Ecto neural progenitor cell (in vitro differentiated cells): ENCODE data around the gene SRP9.
"Not testable (repeated sequence)": the region's sequence is repeated elsewhere in the genome, so short reads cannot be mapped to it uniquely, and the experiment has no call there.

Experiments
- DNase-seq: peaks from one replicate; pipeline ENCODE4 v3.0.0-alpha.2; 2018; ENCODE audit warnings: low spot score

Gene SRP9

DNA sequence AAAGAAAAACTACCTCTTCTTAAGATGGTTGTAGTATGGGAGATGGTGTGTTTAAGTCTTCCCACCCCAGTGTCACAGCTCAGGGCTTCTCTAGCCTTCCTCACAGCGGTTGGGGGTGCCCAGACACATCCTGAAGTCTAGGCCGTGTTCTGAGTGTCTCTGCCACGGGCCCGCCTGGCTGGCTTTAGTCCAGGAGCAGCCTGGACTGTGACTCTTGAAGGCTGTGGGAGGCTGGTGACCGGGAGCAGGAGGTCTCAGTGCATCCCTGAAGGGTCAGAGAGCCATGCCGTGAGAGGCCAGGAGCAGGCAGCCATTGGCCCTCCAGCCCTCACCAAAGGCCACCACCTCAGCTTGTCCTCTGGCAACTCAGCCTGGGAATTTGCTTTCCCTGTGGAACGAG, 36.8 kb downstream of the SRP9 start:
- no peak for DNase-seq

DNA sequence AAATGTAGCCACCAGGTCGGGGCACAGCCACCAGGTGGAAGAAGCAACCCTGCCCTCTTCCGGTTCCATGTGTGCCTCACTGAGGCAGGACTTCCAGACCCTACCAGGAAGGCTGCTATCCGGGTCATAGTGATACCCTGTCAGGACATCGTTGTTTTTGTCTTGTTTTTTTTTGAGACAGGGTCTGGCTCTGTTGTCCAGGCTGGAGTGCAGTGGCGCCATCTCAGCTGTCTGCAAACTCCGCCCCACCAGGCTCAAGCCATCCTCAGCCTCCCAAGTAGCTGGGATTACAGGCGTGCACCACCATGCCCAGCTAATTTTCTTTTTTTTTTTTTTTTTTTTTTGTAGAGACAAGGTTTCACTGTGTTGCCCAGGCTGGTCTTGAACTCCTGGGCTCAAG, 37.5 kb downstream of the SRP9 start:
- DNase-seq: not testable (repeated sequence)

DNA sequence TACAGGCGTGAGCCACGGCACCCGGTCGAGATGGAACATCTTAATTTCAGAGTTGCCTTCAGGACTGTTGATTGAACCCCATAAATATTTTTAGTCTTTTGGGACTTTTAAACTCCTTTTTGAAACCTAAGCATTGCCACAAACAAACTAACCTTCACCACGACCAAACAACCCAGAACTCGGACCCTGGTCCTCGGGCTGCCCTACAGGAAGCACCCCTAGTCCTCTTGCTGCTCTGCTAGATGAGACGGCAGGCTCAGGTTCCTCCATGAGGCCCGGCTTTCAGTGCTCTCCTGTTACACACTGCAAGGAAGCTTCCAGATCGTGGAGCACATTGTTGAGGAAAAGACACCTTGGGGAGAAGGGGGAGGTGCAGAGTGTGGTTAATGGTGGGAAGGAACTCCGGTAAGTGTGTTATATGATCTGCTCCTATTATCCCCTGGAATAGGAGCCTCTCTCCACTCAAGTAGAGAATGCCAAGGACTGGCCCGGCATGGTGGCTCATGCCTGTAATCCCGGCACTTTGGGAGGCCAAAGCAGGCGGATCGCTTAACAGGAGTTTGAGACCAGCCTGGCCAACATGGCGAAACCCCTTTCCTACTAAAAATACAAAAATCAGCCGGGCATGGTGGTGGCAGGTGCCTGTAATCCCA, 38.0 kb downstream of the SRP9 start:
- no peak for DNase-seq

DNA sequence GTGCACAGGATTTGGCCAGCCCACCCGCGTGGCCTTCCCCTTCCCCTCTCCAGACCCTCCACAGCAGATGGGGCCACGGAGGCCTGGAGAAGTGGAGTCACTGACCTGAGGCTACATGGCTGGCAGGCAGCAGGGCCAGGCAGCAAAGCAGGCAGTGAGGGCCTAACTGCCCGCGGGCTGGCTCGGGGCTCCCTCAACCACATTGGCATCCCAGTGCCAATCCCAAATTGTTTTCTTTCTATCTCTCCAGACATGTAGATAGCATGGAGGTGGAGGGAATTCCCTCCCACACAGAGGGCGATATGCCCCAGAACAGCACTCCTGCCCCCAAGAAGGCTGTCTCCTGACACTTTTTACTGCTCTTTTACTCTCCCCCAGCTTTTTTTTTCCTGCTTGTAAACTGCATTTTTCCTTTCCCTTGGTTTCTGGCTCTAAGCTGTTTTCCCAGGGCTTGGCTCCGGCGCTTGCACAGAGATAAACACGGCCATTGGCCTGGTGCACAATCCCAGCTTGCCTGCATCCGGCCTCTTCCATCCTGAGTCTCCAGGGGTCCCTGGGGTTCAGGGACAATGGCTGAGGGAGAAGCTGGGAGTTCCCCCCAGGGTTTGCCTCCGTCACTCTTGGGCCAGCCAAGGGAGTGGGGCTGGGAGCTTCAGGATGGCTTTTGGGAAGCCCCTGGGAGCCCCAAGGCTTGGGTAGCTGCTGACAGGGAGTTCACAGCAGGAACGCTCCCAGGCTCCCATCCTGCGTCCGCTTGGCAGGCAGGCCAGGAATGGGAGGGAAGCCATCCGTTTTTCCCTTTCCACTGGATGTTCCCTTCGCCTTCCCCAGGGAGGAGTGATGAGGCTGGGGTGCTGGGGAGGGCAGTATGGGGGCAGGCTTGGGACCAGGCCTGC, 39.3 kb downstream of the SRP9 start:
- no peak for DNase-seq

DNA sequence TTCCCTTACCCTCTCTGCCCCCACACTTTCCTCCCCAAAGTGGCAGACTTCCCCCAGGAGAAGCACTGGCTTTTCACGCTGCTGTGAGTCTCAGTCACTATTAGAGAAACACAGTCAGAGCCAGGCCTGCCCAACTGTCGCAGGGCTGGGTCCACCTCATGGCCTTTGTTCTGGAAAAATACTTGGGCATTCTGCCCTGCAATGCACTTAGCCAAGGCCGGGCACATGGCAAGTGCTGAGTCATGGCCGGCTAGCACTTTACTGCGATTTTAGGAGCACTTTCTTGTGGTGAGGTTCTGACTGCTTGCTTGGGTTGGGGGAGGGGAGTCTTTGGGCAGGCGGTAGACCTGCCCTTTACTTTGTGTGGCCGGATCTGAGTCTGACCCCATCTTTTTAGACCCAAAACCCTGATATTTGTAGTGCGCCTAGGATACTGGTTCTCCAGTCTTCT, 40.0 kb downstream of the SRP9 start:
- no peak for DNase-seq

DNA sequence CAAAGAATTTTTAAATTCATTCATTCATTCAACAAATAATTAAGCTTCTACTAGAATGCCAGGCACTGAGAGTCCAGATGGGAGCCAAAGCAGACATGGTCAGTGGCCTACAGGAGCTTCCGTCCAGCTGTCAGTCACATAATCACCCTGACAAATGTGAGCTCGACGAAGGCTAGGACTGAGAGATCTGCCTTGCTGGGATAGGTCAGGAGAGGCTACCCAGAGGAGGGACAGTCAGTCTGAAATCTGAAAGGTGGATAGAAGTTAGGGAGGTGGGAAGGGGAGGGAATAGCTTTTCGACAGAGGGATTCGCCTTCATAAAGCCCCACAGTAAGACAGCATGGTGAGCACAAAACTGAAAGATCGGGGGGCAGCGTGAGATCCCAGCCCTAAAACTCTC, 40.6 kb downstream of the SRP9 start:
- no peak for DNase-seq

DNA sequence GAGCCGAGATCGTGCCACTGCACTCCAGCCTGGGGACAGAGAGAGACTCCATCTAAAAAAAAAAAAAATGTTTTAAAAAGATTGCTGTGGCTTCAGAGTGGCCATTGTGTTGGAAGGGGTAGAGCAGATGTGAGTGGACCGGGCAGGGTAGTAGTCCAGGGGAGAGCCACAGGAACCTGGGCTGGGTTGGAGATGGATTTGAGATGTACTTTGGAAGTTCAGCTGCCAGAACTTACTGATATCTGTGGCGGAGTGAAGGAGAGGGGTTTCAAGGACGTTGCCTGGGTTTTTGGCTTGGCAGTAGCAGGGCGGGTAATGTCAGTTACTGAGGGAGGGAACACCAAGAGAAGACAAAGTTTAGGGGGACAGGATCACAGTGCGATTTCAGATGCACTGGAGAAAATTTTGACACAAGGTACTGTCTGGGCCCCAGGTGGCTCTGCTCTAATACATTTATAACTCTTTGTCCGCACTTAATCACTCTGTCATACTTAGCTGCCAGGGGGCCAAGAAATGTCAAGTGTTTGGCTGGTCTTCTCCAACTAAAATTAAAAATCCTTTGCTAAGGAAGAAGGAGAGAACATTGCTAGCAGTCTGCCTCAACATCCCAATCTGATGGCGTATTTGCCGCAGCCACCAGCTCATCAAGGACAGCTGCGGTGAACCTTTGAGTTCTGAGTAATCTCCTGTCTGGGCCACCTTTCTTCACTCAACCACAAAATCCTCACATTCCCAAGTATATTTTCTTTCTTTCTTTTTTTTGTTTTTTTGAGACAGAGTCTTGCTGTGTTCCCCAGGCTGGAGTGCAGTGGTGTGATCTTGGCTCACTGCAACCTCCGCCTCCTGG, 41.9 kb downstream of the SRP9 start:
- DNase-seq: no peak

DNA sequence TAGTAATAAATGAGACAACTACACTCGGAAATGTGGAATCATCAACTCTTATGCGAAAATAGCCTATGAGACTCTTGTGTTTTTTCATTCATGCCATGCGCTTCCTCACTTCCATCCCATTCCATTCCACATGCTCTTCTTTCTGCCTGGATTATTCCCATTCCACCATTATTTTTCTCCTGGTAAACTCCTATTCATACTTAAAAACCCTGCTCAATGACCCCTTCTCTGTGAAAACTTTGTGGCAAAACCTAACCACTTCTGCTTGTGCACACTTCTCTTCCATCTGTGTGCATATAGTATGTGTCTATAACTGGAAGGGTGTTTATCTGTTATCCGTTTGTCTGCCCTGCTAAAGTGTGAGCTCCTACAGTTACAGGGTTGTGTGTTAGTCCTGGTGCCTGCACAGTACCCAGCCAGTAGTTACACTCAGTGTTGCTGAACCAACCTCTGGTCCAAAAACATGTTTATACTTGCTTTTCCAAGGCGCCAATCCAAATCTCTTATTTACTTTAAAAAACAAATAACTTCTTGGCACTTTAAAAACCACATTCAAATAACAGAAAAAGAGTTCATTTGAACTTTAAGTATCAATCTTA, 43.0 kb downstream of the SRP9 start:
- no peak for DNase-seq

DNA sequence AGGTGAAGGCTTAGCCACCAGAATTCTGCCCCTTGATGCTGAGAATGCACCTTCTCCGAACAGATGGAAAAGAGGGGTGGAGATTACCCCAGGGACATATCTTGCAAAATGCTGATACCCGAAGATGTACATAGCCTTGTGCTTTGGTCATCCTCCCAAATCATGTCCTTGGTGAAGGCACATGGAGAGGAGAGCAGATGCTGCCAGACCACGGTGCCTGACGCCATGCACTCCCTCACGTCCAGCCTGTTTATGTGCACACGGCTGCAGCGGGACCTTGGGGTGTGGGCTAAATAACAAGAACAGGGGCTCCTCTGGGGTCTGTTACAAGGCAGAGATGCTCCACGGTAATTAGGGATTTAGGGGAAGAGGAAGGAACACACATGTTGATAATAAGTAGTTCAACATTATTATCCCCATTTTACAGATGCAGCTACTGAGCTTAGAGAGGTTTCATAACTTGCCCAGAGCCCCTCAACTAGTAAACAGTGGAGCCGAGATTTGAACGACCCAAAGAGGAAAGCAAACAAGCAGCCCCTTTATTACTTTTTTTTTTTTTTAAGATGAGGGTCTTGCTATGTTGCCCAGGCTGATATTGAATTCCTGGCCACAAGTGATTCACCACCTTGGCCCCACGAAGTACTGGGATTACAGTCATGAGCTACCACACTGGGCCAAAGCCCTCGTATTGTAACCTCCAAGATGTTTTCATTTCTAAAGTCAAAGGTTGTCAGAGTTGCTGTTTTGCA, 45.2 kb downstream of the SRP9 start:
- no peak for DNase-seq

DNA sequence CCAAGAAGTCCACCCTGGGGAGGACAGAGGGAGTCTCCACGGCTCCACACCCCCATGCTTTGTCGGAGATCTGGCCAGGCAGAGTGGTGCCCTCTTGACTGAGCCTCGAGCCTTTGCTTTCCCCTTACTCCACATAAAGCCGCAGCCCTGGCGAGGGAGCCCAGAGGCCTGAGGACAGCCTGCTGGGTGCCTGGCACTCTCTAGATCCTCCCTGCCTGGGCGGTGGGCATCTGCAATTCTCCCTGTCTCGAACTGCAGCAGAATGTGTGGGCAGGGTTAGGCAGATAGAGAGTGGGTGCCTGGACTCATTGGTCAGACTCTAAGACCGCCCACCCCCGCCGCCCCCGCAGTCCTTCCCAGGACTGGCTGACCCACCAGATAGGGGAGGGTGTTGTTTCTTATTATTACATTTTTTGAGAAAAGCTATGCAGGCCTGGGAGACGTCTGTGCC, 46.2 kb downstream of the SRP9 start:
- no peak for DNase-seq

DNA sequence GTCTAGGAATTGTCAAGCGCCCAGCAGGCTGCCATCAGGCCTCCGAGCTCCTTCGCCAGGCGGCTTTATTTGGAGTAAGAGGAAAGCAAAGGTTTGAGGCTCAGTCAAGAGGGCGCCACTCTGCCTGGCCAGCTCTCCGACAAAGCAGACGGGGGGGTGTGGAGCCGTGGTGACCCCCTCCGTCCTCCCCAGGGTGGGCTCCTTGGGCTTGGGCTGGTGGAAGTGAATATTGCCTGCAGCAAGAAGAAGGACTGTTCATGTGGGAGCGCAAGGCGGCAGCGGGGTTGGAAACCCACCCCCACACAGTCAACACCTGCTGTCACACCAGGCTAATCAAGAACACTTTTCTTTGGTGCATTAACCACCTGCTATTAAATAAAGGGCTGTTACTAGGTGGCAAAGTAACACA, 46.9 kb downstream of the SRP9 start:
- DNase-seq: no peak

DNA sequence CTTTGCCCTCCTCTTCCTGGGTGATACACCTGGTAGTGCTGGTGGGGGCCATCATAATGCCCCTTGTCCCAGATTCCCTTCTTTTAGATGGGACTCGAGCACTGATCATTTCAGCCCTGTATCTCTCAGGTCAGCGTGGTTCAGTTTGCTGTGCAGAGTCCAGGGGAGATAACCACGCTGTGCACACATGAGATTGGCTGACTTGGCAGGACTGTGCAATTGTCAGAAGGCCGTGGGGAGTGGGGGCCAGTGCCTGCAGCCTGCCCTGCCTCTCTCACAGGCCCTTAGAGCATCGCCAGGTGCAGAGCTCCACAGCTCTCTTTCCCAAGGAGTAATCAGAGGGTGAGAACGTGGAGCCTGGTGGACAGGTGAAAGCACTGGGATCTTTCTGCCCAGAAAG, 47.5 kb downstream of the SRP9 start:
- no peak for DNase-seq

DNA sequence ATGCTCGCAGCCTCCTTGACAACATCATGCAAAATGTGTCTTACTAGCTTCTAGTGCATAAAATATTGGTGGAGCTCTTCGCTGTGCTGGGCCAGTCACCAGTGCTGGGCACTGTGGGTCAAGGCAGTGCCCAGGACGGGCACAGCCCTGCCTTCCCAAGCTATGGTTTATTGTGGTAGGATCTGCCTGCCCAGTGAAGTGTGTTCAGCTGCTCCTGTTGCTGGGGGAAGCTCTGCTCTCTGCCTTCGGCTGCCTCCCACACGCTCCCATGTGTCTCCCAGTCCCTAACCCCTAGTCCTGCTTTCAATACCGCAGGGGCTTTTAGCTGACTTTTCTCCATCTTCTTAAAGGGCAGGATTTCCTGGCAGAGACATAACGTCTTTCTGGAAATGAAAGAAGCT, 48.0 kb downstream of the SRP9 start:
- DNase-seq: no peak

DNA sequence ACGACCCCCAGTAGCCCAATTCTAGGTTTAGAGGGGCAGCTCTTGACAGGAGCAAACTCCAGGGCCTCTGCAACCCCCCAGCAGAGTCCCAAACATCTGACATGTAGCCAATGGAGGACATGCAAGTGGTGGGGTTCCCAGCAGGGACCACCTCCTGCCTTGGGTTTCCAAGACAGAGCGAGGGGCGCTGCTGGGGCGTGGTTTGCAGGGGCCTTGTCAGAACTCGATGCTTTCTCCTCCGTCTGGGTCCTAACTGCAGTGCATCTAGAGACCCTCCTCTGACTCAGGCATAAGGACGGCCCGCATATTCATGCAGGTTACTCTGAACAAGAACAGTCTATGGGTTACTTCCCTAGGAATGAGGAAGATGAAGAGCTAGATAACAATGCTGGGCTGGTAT, 49.5 kb downstream of the SRP9 start:
- no peak for DNase-seq

DNA sequence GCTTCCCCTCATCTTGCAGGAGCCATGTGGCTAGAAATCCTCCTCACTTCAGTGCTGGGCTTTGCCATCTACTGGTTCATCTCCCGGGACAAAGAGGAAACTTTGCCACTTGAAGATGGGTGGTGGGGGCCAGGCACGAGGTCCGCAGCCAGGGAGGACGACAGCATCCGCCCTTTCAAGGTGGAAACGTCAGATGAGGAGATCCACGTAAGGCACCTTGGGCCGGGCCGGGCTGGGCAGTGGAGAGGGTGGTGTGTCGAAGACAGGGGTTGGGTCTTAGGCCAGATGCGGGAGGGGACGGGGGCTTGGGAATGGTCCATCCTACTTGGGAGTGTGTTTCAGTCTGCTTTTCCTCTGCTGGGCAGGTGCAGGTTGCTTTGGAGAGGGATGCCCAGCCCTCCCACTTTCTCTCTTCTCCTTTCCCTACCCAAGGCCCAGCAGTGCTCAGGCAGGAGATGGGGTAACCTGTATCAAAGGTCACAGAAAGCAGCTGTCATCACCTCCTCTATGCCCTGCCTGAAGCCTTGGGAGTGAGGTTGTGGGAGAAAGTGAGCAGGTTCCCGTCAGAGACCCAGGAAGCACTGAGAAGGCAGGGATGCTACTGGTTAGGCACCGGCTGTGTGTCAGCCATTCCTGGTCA, 51.2 kb downstream of the SRP9 start:
- no peak for DNase-seq

DNA sequence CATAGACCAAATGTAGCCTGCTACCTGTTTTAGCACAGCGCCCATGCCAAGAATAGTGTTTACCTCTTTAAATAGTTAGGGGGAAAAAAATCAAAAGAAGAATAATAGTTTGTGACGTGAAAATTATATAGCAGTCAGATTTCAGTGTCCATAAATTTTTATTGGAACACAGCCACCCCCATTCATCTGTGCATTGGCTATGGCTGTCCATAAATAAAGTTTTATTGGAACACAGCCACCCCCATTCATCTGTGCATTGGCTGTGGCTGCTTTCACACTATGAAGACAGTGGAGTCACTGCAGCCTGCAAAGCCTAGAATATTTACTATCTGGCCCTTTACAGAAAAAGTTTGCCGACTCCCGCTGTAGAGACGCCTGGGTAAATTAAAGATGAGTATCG, 53.2 kb downstream of the SRP9 start:
- DNase-seq: no peak

DNA sequence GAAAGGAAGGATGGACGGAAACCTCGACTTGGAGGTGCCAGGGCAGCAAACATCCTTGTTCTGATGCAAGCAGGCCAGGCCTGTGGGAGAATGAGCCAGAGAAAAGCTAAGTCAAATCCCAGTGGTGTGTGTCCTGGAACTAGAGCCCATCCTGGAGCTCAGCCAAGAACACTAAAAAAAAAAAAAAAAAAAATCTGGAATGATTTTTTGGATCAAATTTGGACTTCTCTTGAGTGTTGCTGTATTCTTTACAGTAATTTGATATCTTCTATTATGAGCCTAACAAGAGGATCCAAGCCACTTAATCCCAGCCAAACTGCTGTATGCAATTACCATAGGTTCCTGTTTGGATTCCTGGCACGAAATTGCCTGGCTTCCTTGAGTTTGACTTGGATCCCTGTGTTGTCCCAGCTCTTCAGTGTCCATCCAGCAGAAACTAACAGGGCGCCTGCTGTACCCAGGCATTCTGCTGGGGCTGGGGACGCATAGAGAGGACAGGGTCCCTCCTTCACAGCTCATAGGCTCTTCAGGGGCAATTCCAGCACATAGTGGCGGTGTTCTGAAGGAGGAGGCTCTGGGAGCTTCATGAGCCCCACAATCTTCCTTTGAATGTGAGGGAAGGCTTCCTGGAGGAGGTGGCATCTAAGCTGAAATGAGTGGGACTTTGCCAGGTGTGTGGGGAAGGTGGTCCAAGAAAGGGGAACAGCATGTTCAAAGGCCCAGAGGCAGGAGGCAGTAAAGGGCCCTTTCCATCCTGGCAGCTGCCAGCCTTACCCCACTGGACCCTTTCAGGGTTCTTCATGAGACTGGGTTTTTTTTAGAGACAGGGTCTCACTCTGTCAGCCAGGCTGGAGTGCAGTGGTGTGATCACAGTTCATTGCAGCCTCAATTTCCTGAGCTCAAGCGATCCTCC, 57.0 kb downstream of the SRP9 start:
- DNase-seq: no peak

DNA sequence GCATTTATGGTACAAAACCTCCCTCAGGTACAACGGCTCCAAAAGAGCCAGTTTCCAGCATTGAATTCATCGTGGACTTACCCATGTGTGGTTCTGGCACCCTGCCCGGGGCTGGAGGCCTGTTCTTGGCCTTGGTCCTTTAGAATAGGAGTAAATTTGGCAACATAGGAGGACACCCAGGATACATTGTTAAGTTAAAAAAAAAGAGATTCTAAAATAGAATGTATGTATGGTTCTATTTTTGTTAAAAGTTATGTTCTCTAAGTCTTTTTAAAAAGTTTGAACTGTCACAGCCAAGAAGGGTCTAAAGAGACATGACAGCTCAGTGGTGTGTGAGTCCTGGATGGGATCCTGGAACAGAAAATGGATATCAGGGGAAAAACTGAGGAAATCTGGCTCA, 58.2 kb downstream of the SRP9 start:
- DNase-seq: no peak

DNA sequence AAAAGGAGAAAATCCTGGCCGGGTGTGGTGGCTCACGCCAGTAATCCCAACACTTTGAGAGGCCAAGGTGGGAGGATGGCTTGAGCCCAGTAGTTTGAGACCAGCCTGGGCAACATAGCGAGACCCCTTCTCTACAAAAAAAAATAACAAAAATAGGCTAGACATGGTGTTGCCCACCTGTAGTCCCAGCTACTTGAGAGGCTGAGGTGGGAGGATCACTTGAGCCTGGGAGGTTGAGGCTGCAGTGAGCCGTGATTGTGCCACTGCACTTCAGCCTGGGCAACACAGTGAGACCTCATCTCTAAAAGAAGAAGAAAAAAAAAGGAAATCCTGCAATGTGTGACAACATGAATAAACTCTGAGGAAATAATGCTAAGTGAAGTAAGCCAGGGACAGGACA, 58.7 kb downstream of the SRP9 start:
- not testable (repeated sequence) for DNase-seq

DNA sequence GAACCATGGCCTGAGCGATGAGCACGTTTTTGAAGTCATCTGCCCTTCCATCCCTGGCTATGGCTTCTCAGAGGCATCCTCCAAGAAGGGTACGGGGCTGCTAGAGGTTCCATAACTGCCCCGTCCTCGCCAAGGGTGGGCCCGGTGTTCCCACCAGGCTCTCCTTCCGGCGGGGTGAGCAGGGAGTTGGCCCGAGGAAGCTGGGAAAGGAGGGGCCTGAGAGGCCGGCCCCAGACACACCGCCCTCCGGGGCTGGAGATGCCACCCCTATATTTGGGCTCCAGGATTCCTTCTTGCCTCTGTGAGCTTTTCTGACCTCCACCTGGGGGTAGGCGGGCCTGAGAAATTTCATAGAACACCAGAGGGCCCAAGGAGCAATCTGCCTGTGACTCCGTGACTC, 61.2 kb downstream of the SRP9 start:
- DNase-seq: no peak
